SK-N-MC (cell line): ENCODE measurements around the gene METTL1.

Source experiments
- EZH2 ChIP-seq: fragments of 200-600 bp; sonication (generic); IDR thresholded peaks from one replicate; pipeline ENCODE4 v1.6.1; 2017; ENCODE audit warnings: antibody characterized with exemption
- FOXP2 ChIP-seq: optimal IDR thresholded peaks from 2 replicates; pipeline ENCODE3; 2011; ENCODE audit warnings: mild to moderate bottlenecking, moderate library complexity; ENCODE audit not compliant: insufficient read depth; ENCODE audit errors: extremely low read length, control extremely low read depth
- POLR2AphosphoS5 ChIP-seq: IDR thresholded peaks from 2 replicates; pipeline ENCODE4 v1.6.1; 2012; ENCODE audit warnings: mild to moderate bottlenecking, low read depth, low read length, borderline replicate concordance

GRCh38 chr12:57793920-57794319, 22.0 kb upstream of the METTL1 start:
- TF ChIP-seq EZH2: no peak
- TF ChIP-seq POLR2AphosphoS5: no peak
- TF ChIP-seq FOXP2: no peak
